Nucleus accumbens (tissue), 56 donors: ENCODE results near the gene TNFSF11.
A peak's percentile ranks its signal among the peaks of the same experiment; 100 is the strongest.

Source experiments
- DNase-seq, 56 donors: peaks; one replicate each; lab custom pipeline; 2025; lab: John Stamatoyannopoulos, UW

Gene TNFSF11

DNA sequence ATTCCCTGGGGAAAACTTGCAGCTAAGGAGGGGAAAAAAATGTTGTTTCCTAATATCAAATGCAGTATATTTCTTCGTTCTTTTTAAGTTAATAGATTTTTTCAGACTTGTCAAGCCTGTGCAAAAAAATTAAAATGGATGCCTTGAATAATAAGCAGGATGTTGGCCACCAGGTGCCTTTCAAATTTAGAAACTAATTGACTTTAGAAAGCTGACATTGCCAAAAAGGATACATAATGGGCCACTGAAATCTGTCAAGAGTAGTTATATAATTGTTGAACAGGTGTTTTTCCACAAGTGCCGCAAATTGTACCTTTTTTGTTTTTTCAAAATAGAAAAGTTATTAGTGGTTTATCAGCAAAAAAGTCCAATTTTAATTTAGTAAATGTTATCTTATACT lies 33.6 kb downstream of the TNFSF11 start:
- no peak for DNase-seq

GRCh38 chr13:42610649-42611048 lies 36.7 kb downstream of the TNFSF11 start:
- DNase-seq, result no peak

- DNase-seq, result no peak
Measured at GRCh38 chr13:42611086-42611779, 37.3 kb downstream of the TNFSF11 start.

- DNase-seq, result no peak
Measured at GRCh38 chr13:42612021-42612765, 38.2 kb downstream of the TNFSF11 start.

- DNase-seq, result no peak
Measured at GRCh38 chr13:42614436-42615035, 40.6 kb downstream of the TNFSF11 start.

GRCh38 chr13:42615691-42616090 lies 41.7 kb downstream of the TNFSF11 start:
- DNase-seq, result no peak

- DNase-seq, result no peak
Measured at GRCh38 chr13:42617221-42617620, 43.3 kb downstream of the TNFSF11 start.

GRCh38 chr13:42623916-42624315 lies 50.0 kb downstream of the TNFSF11 start:
- peak in 1 of 56 donors; percentile 8 for DNase-seq

GRCh38 chr13:42625611-42626010 lies 51.7 kb downstream of the TNFSF11 start:
- no peak for DNase-seq

DNA sequence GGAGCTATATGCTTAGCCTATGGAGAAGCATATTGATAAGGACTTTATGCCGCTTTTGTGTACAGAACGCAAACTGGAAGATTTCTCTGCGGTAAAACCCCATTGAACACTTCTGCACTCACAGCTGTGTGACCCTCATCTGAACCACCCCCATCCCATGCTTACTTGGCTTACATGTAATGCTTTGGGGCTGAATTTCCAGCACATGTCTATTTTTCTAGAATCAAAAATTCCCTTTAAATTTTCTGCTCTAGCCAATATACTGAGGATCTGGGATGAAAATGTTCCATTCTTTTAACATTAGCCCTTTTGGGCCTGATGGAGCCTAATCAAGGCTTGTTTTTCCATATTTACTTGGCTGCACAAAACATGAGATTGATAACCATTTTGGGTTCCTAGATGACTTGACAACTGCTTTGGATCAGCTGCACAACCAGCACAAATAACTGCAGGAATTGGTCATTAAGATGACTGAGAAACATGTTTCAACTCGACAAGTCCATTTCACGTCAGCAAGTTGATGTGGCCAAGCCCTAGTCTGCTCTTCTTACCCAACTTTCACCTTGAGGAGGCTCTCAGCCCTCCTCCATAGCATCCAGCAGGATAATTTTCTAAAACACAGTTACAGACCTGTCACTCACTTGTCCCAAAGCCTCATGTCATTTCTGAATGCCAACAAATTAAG lies 52.4 kb downstream of the TNFSF11 start:
- no peak for DNase-seq

GRCh38 chr13:42628666-42629065 lies 54.7 kb downstream of the TNFSF11 start:
- DNase-seq, result no peak

DNA sequence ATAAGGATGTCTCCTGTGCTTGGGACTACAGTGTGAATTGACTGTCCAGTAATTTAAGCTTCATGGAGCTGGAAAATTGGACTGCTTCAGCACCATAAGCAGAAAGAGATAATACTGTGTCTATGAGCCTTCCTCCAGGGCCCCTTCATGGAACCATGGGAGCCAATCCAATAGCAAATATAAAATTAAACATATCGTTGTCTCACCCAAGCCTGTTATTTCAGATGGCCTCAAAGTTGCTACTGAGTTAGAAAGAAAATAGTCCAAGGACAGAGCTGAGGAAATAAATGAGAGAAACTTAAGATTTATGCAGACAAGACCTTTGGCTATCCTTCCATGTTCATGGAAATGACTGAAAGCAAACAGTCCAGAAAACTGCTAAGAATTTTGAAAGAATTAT lies 57.2 kb downstream of the TNFSF11 start:
- DNase-seq, result no peak

DNA sequence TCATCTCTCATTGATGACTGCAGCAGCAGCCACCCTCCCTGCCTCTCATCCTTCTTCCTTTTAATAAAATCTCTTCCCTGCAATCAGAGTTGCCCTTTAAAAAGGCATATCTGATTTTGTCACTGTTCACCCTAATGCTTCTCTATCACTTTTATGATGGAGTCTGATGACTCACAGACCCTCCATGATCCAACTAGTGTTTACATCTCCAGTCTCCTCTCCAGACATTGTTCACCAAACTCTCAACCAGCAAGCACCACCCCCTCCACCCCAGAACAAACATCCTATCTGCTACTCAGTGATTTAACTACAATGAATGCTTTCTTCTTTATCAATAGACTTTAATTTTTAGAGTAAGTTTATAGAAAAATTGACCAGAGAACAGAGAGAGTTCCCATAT lies 59.5 kb downstream of the TNFSF11 start:
- DNase-seq, result no peak

DNA sequence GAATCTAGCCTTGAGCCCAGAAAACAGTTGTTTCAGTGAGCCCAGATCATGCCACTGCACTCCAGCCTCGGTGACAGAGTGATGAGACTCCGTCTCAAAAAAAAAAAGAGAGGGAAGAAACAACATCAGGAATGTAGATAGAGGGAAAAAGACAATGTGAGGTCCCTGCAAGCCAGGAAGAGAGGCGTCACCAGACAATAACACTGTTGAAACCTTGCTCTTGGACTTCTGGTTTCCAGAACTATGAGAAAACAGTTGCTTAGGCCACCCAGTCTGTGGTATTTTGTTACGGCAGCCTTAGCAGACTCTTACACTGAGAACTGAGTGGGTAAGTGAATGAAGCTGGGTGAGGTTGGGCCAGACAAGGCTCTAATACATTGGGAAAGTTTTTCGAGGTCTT lies 64.1 kb downstream of the TNFSF11 start:
- no peak for DNase-seq

DNA sequence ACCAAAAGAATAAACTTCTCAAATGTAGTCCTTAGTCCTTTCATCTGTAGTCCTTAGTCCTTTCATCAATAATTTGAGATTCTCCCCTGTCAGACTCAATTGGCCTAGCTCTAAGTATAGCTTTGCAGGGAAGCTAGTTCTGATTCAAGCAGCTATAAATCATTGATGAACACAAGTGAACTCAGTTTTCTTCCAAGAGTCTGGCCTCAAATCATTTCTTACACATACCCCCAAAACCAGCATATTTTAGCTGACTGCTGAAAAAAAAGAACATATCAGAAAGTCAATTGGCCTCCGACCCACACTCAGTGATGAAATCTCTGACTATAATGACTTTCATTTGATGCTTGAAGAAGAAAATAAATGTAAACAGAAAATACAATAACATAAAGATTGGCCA lies 64.9 kb downstream of the TNFSF11 start:
- no peak for DNase-seq

DNA sequence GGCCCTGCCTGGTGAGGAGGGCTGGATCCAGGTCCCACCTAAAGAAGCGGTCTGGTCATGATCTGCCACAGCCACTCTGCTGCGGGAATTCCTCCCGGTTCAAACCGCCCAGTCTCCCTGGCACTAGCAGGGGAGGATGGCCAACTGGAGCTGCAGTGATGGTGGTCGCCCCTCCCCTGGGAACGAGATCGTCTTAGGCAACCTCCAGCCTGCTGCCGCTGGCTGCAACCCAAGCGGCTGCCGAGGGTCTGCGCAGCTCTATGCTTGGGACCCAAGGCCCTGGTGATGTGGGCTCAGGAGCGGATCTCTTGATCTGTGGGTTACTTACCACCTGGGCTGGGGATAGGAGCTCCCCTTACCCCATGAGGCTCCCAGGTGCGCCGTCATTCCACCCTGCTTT lies 69.1 kb downstream of the TNFSF11 start:
- no peak for DNase-seq

GRCh38 chr13:42644841-42645240 lies 70.9 kb downstream of the TNFSF11 start:
- DNase-seq, result no peak

- DNase-seq, result no peak
Measured at GRCh38 chr13:42645717-42646116, 71.8 kb downstream of the TNFSF11 start.

DNA sequence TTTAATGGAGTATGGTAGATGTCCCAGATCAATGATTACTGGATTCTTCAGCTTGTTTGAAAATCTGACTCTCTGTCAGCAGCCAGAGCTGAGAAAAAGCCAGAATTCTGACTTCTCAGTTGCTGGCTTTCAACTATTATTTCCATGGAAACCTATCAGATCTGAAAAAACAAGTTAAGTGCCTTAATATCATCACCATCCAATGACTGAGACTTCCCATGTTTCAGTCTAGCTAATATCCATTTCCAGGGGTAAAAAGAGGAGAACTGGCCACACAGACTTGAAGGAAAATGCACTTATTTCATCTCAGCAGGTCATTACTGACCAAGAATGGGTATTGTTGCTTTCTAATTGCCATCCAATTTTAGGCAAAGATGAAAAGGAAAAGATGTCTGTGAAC lies 75.2 kb downstream of the TNFSF11 start:
- DNase-seq, result no peak

DNA sequence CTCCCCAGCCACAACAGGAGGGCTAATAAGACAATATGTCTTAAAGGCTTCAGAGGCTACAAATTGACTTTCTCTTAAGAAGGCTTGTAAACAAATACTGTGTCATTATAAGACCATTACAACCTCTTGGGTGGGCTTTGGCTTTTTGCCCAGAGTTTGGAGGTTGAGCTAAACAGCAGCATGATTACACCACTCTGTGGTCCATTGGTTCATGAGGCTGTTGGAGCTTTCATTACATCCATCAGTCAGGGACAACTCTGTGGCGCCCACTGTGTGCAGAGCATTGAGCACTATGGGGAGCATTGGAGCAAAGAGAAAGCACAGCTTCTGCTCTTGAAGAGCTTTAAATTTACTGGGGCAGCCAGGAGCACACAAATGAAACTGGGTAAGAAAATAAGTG lies 75.9 kb downstream of the TNFSF11 start:
- no peak for DNase-seq

- DNase-seq, result no peak
Measured at GRCh38 chr13:42650506-42650905, 76.6 kb downstream of the TNFSF11 start.
